ENCODE data around the gene VPS37D.

DNA sequence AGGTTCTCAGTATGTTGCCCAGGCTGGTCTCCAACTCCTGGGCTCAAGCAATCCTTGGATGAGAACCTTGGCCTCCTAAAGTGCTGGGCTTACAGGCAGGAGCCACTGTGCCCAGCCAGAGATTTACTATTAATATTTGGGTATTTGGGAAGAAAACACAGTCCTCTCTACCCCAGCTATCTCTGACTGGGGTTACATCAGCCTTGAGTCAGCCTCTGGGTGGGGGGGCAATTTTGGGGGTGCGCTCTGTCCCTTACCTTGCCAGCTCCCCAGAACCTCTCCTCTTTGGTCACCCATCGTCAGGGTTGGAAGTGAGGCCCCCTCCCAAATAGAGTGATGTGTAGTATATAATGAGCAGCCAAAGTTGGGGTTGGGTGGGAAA lies 45.1 kb upstream of the VPS37D start:
- TF ChIP-seq MYC (IDR thresholded peaks at IDR 0.05; ENCODE audit: insufficient read depth, insufficient read length, insufficient replicate concordance, low read length, severe bottlenecking): no peak
- TF ChIP-seq POLR2AphosphoS5 (IDR thresholded peaks at IDR 0.05; ENCODE audit: low read length): no peak
- TF ChIP-seq YY1 (IDR thresholded peaks at IDR 0.05; ENCODE audit: low read depth, low read length): no peak
- TF ChIP-seq, protein P1, sequence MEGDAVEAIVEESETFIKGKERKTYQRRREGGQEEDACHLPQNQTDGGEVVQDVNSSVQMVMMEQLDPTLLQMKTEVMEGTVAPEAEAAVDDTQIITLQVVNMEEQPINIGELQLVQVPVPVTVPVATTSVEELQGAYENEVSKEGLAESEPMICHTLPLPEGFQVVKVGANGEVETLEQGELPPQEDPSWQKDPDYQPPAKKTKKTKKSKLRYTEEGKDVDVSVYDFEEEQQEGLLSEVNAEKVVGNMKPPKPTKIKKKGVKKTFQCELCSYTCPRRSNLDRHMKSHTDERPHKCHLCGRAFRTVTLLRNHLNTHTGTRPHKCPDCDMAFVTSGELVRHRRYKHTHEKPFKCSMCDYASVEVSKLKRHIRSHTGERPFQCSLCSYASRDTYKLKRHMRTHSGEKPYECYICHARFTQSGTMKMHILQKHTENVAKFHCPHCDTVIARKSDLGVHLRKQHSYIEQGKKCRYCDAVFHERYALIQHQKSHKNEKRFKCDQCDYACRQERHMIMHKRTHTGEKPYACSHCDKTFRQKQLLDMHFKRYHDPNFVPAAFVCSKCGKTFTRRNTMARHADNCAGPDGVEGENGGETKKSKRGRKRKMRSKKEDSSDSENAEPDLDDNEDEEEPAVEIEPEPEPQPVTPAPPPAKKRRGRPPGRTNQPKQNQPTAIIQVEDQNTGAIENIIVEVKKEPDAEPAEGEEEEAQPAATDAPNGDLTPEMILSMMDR (IDR thresholded peaks at IDR 0.05 in 2 of 3, conservative IDR thresholded peaks at IDR 0.05 in 1 of 3; ENCODE audit: control insufficient read depth in 2 of 3, extremely low read depth in 1 of 3, insufficient read depth in 1 of 3, low read depth in 3 of 3, low read length in 3 of 3): no peak
- TF ChIP-seq EZH2 (IDR thresholded peaks at IDR 0.05; ENCODE audit: borderline replicate concordance, control insufficient read depth, low read depth, low read length): no peak
- no peak for TF ChIP-seq NR2F1 (conservative IDR thresholded peaks at IDR 0.05)
- no peak for TF ChIP-seq POLR2A (IDR thresholded peaks at IDR 0.05; ENCODE audit: low read depth, low read length)
- TF ChIP-seq YBX1 (IDR thresholded peaks at IDR 0.05): no peak
- TF ChIP-seq FOXK2 (IDR thresholded peaks at IDR 0.05): no peak
- TF ChIP-seq TCF12 (IDR thresholded peaks at IDR 0.05; ENCODE audit: low read depth, low read length): no peak

Data from GM12878 (cell line).